Stimulated activated CD8-positive, alpha-beta memory T cell treated with anti-CD3 and anti-CD28 coated beads, Interleukin-2, amount 100 ng/mL, for 48 hours (primary cell): ENCODE results near the gene ARFGAP1.

ENCODE experiments used
- DNase-seq, 2 donors: peaks; one replicate each; pipeline ENCODE4 v3.0.0-alpha.2; 2020; ENCODE audit warnings: low read depth in 2 of 2

ARFGAP1 gene

DNA sequence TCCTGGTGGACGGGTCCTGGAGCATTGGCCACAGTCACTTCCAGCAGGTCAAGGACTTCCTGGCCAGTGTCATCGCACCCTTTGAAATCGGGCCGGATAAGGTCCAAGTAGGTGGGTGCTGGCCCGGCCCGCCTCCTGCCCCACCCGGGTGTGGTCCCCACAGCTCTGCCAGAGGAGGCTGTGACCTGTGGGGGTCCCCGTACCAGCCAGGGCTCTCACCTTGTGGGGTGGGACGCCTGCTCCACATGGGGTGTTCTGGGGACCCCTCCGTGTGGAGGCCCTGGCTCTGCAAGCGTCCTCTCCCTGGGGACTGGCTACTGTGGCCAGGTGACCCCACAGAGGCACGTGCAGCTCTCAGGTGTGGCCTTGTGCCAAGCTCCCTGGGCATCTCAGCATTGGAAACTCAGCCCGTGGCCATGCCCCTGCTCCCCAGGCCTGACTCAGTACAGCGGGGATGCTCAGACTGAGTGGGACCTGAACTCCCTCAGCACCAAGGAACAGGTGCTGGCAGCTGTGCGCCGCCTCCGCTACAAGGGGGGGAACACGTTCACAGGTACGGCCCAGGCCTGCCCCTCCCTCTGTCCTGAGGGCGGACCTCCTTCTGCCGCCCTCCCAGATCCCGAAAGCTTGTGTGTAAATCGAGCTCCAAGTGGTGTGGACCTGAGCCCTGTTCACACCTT, 35.1 kb downstream of the ARFGAP1 start:
- DNase-seq: no peak

DNA sequence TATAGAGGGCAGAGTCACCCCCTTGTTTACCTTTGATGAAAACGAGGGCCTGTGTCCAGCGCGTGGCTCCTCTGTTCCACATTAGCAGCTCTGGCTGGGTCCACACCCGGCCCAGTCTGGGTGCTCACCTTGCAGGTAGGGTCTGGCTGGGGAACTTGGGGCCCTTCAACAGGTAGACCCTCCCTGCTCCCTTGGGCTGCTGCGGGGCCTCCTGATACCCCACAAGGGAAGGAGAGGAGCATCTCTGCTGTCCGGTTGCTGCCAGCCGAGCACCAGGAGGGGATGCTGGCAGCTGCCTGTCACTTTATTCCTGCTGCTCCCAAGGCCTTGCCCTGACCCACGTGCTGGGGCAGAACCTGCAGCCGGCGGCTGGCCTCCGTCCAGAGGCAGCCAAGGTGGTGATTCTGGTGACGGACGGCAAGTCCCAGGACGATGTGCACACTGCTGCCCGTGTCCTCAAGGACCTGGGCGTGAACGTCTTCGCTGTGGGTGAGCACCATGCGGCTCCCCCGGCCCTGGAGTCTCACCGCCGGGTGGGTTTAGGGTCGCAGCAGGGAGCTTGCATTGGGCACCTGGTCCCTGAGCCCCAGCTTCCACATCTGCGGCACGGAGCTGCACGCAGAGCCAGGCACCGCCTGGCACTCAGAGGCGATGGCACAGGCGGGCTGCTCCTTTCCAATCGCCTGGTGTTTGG, 35.8 kb downstream of the ARFGAP1 start:
- DNase-seq: no peak

DNA sequence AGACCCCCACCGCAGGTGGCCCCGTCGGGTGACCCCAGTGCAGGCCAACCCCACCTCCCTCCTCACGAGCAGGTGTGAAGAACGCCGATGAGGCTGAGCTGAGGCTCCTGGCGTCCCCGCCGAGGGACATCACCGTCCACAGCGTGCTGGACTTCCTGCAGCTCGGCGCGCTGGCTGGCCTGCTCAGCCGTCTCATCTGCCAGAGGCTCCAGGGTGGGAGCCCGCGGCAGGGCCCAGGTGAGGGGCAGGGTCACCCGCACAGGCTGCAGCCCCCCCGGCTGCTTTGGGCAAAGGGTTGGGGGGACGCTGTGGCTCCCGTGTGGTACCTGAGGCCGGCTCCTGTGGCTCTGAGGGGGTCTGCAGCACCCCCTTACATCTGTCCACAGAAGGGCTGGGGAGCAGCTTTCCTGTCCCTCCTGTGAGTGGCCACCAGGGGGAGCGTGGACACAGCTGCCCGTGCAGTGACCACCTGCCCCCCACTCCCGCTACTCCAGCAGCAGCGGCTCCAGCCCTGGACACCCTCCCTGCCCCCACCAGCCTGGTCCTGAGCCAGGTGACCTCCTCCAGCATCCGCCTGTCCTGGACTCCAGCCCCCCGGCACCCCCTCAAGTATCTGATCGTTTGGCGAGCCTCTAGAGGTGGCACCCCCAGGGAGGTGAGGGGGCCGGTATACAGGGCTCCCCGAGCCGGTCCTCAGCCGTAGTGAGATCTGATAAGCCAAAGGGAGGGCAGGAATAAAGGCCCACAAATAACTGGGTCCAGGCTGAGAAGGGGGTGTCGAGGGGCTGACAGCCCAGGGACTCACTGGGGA, 36.9 kb downstream of the ARFGAP1 start:
- DNase-seq: no peak

DNA sequence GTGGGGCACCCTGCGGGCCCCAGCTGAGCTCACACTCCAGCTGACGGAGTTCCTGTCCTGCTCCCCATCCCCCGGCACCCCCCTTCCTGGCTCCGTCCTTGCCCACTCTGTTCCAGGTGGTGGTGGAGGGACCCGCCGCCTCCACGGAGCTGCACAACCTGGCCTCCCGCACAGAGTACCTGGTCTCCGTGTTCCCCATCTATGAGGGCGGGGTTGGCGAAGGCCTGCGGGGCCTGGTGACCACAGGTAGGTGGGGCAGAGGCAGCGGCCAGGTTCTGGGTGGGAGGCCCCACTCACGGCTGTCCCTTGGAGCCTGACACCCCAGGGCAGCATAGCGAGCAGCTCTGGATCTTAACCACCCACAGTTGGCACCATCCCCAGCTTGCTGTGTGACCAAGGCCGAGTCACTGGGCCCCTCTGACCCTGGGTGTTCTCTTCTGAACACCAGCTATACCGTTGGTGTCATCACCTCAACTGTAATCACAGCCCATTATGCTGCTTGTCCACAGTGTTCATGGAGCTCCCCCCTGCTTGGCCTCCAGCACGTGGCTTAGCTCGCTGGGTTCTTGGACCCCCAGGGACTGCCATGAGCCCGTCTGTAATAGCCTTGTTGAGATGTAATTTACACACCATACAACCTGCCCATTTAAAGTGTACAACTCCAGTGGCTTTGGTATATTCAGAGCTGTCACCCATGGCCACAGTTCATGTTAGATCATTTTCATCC, 37.8 kb downstream of the ARFGAP1 start:
- DNase-seq: no peak

DNA sequence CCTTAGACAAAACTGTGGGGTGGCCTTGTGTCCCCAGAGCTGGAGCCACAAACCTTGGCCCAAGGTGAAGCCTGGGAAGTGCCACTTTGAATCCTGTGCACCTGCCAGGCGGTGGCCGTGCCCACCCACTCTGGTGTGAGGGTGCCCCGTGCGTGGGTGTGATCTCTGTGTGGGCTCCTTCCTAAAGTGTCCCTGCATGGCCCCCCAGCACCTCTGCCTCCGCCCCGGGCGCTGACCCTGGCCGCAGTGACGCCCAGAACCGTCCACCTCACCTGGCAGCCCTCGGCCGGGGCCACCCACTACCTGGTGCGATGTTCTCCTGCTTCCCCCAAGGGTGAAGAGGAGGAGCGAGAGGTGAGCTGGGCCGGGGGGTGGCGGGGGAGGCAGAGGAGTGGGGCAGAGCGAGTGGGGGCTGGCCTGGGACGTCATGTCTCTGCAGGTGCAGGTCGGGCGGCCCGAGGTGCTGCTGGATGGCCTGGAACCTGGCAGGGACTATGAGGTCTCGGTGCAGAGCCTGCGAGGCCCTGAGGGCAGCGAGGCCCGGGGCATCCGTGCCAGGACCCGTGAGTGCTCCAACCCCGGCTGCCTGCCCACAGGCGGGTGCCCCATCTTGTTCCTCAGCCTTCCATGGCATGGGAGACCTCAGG, 38.7 kb downstream of the ARFGAP1 start:
- no peak for DNase-seq

DNA sequence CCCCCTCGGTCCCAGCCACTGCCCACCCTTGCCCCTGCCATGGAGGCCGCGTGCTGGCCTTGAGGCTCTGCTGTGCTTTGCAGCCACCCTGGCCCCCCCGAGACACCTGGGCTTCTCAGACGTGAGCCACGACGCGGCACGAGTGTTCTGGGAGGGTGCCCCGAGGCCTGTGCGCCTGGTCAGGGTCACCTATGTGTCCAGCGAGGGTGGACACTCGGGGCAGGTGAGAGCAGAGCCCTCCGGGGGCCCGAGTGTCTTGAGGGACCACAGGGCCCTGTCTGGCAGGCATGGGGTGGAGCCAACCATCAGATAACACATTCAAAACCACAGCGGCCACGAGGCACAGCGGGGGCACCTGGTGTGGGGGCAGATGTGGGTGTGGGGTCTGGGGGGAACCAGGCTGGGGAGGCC, 39.2 kb downstream of the ARFGAP1 start:
- DNase-seq: no peak

DNA sequence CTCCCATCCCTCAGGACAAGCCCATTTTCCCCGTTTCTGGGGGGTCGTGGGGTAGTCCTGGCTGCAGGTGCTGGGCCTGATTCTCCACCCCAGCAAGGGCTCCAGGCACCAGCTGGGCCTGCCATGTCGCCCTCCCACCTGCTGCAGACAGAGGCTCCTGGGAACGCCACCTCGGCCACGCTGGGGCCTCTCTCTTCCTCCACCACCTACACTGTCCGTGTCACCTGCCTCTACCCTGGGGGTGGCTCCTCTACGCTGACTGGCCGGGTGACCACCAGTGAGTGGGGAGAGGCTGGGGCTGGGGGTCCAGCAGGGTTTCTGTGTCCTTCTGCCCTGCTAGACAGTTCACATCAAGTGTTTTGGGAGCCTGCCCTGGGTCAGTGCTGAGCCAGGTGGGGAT, 39.7 kb downstream of the ARFGAP1 start:
- no peak for DNase-seq

DNA sequence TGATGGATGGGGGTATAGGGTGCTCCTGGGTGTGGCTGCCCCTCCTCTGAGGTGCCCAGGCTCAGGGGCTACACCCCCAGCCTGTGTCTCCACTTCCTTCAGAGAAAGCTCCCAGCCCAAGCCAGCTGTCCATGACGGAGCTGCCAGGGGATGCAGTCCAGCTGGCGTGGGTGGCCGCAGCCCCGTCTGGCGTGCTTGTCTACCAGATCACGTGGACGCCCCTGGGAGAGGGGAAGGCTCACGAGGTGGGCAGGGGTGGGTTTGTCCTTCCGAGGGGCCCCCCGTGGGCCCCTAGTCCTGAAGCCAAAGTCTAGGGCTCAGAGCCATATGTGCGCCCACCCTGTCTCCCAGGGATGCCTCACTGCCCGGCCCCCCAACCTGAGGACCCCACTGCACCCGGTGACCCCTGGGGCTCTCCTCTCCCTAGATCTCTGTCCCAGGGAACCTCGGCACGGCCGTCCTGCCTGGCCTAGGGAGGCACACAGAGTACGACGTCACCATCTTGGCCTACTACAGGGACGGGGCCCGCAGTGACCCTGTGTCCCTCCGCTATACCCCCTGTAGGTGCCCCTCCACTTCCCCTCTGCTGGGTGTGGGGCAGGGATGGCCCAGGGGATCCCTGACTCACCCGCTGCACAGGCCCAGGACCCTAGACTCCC, 40.2 kb downstream of the ARFGAP1 start:
- no peak for DNase-seq

DNA sequence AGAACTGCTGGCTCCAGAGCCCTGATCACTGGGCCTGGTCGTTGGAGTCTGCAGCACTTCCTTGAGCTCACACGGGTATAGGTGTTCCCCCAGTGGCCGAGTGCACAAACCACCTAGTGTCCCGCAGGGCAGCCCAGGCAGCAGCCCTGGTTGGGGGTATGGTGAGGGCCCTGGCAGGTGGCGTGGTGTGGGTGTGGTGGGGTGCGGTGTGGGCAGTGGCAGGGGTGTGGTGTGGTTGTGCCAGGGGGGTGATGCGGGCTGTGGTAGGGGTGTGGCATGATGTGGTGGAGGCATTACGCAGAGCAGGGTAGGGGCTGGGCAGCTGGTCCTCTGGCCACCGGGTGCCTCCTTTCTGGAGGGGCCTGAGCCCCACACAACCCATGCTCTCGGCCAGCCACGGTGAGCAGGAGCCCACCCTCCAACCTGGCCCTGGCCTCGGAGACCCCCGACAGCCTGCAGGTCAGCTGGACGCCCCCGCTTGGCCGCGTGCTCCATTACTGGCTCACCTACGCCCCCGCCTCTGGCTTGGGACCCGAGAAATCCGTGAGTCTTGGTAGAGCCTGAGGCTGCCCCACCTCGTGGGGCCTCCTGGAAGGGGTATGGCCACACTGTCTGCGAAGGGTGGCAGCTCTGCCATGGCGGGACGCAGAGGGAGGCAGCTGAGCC, 40.9 kb downstream of the ARFGAP1 start:
- DNase-seq: no peak

DNA sequence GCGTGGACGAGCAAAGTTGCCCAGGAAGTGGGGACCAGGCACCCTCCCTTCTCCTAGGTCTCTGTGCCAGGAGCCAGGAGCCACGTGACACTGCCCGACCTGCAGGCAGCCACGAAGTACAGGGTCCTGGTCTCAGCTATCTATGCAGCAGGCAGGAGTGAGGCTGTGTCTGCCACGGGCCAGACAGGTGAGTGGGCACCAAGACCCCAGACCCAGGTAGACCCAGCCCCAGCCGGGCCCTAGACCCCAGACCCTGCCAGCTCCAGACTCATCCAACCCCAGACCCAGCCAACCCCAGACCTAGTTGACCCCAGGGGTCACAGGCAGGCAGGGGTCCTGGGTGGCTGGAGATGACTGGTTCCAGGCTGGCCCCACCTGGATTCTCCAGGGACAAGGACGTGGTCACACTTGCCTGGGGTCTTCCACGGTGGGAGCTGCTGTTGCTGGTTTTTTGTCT, 41.4 kb downstream of the ARFGAP1 start:
- DNase-seq: no peak

DNA sequence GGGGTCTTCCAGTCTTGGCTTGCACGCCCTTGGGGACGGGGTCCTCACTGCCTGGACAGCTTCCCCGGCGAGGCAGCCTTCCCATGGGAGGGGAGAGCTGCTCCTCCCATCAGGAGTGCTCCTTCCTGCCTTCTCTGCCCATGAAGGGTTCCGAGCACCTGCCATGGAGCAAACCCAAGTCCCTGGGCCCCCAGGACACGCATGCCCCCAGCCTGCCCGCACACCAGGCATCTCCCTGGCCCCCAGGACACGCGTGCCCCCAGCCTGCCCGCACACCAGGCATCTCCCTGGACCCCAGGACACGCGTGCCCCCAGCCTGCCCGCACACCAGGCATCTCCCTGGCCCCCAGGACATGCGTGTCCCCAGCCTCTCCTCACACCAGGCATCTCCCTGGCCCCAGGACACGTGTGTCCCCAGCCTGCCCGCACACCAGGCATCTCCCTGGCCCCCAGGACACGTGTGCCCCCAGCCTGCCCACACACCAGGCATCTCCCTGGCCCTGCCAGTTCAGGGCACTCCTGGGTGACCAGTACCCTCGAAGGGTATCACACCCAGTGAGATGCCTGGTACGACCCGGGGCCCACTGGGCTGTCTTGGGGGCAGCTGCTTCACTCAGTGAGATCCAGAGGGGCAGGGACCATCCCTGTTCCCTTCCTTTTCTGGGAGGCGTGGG, 42.1 kb downstream of the ARFGAP1 start:
- DNase-seq: no peak

DNA sequence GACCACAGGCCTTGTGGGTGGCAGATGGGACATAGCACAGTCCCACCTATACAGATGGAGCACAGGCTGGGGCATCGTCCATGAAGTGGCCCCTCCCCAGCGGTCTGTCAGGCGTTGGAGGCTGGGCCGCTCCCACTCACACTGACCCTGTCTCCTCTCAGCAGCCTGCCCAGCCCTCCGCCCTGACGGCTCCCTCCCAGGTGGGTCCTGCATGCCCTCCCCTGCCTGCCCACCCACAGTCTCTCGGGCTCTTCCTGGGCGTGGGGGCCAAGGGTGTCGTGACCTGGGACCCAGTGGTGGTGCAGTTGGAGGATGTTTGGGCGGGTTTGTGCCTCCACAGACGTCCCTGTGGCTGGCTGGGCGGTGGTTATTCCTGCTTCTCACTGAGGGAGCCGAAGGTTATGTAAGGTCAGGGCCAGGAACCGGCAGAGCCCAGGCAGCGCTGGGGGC, 42.7 kb downstream of the ARFGAP1 start:
- no peak for DNase-seq

DNA sequence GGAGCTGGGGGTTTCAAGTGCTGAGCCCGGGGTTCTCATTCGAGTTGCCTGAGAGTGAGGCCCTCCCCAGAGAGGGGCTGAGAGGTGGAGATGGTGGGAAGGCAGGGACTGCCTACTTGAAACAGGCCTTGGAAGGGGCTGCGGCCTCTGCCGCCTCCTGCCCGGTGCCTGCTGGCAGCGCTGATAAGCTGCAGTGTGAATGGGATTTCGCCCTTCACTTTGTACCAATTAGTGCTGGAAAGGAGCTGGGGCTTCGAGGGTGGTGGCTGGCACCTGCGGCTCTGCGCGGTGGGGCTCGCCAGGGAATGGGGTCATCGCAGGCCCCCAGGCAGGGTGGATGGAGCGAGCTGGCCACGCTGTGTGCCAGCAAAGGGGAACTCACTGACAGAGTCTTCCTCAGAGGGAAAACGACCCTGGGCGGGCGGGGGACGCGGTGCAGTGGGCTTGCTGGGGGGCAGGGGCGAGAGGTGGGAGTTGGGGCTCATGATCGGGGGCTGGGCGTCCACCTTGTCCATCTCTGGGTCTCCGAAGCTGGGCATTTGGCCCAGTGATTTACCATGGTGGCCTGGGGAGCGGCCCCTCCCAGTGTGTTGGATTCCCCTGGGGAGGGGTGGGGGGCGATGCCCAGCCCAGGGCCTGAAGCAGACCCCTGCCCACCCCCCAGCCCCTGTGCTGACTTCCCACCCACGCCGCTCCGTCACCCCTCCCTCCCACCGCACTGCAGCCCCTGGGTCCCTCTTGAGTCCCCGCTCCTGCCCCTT, 43.3 kb downstream of the ARFGAP1 start:
- DNase-seq: no peak

DNA sequence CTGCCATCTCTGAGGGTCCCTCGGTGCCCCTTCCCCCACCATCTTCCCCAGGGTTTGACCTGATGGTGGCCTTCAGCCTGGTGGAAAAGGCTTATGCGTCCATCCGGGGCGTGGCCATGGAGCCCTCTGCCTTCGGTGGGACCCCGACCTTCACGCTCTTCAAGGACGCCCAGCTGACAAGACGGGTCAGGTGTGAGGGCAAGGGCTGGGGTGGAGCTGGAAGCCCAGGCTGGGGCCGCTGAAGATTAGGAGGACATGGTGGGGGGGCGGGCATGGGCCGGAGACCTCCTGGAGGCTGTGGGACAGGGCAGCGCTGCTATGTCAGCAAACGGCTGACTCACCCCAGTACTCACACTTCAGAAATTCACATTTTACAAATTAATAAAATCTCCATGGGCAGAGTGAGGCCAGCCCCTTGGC, 43.9 kb downstream of the ARFGAP1 start:
- DNase-seq: no peak

DNA sequence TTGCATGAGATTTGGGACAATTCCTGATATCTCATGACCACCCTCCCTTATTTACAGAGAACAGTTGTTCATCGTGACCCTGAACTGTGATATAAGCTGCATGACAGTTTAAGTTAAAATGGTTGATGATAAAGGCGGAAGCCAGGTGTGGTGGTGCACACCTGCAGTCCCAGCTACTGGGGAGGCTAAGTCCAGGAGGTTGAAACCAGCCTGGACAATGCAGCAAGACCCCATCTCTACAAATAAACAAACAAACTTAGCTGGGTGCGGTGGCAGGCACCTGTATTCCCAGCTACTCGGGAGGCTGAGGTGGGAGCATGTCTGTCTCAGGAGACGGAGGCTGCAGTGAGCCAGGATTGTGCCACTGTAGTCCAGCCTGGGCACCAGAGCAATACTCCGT, 44.4 kb downstream of the ARFGAP1 start:
- DNase-seq: no peak

DNA sequence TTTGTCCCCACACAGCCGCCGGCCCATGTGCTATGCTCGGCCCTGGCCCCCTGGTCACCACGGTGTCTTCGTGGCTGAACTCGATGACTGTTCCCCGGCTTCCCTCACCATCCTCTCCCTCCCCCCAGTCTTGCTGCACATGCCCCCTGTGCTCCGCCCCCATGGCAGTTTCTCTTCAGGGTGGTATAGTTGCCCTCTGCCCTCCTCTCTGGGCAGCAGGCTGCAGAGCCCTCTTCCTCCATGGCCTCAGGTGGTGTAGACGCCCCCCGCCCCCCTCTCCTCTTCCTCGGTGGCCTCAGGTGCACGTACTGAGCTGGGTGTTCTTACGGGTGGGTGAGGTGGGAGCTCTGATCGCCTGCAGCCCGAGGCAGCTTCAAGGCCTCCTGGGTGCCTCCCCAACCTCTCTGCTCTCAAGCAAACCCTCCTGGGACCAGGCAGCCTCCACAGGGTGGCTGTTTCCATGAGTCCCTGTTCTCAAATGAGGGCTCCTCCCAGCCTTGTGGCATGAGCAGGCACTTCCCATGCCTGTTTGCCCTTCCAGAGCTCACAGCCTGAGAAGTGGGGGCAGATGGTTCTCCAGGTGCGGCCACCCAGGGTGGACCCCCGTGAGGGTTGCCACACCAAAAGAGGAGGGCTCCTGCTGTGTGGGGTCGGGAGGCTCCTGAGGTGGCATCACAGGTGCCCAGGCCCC, 45.1 kb downstream of the ARFGAP1 start:
- DNase-seq: no peak

DNA sequence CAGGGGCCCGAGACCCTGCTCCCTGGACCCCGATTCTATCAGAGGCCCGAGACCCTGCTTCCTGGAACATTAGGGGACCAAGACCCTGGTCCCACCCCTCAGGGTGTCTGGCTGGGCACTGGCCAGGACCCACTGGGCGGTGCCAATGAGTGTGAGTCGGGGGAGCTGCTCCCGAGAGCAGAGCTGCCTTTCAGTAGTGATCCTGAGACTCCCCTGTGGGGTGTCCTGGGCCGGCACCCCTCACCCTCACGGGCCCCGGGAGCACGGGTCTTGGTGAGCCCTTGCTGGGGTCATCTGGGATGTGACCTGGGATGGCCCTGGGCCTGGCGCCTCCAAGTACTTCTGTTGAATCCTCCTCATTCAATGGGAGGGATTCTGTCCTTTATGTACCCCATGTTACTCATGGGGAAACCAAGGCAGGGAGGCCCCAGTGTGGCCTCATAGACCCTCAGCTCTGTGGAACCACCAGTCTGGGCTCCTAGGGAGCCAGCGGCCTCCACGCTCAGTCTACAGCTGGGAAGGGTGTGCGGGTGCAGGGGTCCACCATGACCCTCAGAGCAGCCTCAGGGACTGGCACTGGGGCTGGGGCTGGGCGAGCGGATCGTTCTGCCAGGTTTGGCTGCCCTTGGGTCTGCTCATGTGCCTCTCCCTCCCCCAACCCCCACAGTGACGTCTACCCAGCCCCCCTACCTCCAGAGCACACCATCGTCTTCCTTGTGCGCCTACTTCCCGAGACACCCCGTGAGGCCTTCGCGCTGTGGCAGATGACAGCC, 46.0 kb downstream of the ARFGAP1 start:
- DNase-seq: no peak
